Thyroid gland (tissue), 4 donors: ENCODE measurements around the gene SEC14L5.

Source experiments
- CTCF ChIP-seq, 6 experiments: fragments of 200-600 bp in 3 of 6; fragments of 450-650 bp in 3 of 6; sonication (generic) in 3 of 6; IDR thresholded peaks; one replicate each; pipeline ENCODE4 v1.5.1; 2016 to 2019; ENCODE audit warnings: antibody characterized with exemption in 6 of 6, mild to moderate bottlenecking in 2 of 6, inconsistent platforms in 1 of 6, moderate library complexity in 1 of 6
- POLR2A ChIP-seq, 2 donors: fragments of 450-650 bp; IDR thresholded peaks; one replicate each; pipeline ENCODE4 v1.6.1; 2017; ENCODE audit warnings: antibody characterized with exemption in 2 of 2, mild to moderate bottlenecking in 2 of 2, moderate library complexity in 1 of 2

- TF ChIP-seq CTCF (IDR thresholded peaks at IDR 0.05) (no peak), POLR2A (IDR thresholded peaks at IDR 0.05) (no peak)
These were observed 31.2 kb upstream of the SEC14L5 start for GRCh38 chr16:4926928-4927327.
